Chondrocyte (in vitro differentiated cells): Measurements from ENCODE around the gene LNX1. TPM values are rescaled to one million over a fixed set of nuclear protein-coding genes. Genes with fewer than 3 reads are reported as not detected.

Experiments
- DNase-seq: peaks from one replicate; pipeline ENCODE4 v3.0.0; 2021; ENCODE audit warnings: mixed read lengths, low spot score
- H3K27ac Mint-ChIP-seq: one replicate; pipeline ENCODE4 v1.8.0; 2021; ENCODE audit warnings: mild to moderate bottlenecking, moderate library complexity, mixed read lengths; ENCODE audit not compliant: unreplicated experiment
- H3K27me3 Mint-ChIP-seq: 2 replicates; pipeline ENCODE4 v1.8.0; 2021; ENCODE audit warnings: low read depth, mixed read lengths
- H3K36me3 Mint-ChIP-seq: 2 replicates; pipeline ENCODE4 v1.8.0; 2021; ENCODE audit warnings: low read depth, mixed read lengths
- H3K4me1 Mint-ChIP-seq: 2 replicates; pipeline ENCODE4 v1.8.0; 2021; ENCODE audit warnings: low read depth, mild to moderate bottlenecking, mixed read lengths
- H3K4me3 Mint-ChIP-seq: one replicate; pipeline ENCODE4 v1.8.0; 2021; ENCODE audit warnings: mild to moderate bottlenecking, moderate library complexity, mixed read lengths; ENCODE audit not compliant: unreplicated experiment
- H3K9me3 Mint-ChIP-seq: 2 replicates; pipeline ENCODE4 v1.8.0; 2021; ENCODE audit warnings: low read depth, mixed read lengths
- total RNA-seq: library from RNA; stranded (reverse); gene quantifications from 3 replicates; pipeline ENCODE4 v1.2.1, GENCODE V29; 2021
- TF ChIP-seq, protein P1 (sequence below): fragments of 200-600 bp; sonication (generic); IDR thresholded peaks from 2 replicates; pipeline ENCODE4 v1.5.0; 2021; ENCODE audit warnings: antibody characterized with exemption, mild to moderate bottlenecking, moderate library complexity

LNX1 gene
- total RNA-seq, 1 donor from 2014 or later: 1.8 TPM

DNA sequence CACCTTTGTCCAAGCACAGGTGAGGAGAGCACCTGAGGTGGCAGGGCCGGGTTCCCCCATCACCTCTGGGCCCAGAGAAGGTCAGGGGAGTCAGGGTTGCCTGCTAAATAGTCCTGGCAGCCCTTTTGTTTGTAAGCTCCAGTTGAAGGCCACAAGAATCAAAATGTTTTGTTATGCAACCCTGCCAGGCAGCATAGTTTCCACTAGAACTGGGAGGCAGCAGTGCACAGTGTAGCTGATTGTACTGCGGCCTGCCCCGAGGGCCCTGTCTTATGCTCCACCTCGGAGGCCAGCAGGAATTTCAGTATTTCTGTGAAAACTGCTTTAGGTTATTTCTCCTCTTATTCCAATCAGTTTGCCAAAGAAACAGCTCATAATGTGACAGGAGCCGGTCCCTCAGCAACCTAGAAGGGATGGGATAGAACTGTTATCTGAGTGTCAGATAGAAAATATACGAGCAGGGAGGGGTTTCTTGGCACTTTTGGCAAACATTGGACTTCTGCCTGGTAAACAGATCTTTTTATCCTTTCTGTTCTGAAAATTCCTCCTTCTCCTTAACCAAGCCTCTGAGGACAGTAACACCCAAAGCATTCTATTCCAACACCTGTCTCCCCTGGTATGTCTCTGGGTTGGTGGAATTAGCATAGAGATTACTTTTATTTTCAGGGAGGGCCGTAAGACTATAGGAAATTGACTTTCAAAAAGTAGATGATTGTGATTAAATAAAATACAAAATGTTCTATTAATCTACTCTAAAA is 93.6 kb downstream of the LNX1 start:
- H3K36me3 Mint-ChIP-seq: peaks cover 2% of the 10 kb centered on the region
- H3K27me3 Mint-ChIP-seq: no peaks in the 10 kb centered on the region
- H3K4me1 Mint-ChIP-seq: peaks cover 34% of the 10 kb centered on the region
- no peaks in the 10 kb centered on the region for H3K9me3 Mint-ChIP-seq
- peak overlapping the region; percentile 42 for H3K27ac Mint-ChIP-seq
- TF ChIP-seq, protein P1, sequence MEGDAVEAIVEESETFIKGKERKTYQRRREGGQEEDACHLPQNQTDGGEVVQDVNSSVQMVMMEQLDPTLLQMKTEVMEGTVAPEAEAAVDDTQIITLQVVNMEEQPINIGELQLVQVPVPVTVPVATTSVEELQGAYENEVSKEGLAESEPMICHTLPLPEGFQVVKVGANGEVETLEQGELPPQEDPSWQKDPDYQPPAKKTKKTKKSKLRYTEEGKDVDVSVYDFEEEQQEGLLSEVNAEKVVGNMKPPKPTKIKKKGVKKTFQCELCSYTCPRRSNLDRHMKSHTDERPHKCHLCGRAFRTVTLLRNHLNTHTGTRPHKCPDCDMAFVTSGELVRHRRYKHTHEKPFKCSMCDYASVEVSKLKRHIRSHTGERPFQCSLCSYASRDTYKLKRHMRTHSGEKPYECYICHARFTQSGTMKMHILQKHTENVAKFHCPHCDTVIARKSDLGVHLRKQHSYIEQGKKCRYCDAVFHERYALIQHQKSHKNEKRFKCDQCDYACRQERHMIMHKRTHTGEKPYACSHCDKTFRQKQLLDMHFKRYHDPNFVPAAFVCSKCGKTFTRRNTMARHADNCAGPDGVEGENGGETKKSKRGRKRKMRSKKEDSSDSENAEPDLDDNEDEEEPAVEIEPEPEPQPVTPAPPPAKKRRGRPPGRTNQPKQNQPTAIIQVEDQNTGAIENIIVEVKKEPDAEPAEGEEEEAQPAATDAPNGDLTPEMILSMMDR: peak; percentile 46
- H3K4me3 Mint-ChIP-seq: no peak overlapping the region
- DNase-seq: no peak

DNA sequence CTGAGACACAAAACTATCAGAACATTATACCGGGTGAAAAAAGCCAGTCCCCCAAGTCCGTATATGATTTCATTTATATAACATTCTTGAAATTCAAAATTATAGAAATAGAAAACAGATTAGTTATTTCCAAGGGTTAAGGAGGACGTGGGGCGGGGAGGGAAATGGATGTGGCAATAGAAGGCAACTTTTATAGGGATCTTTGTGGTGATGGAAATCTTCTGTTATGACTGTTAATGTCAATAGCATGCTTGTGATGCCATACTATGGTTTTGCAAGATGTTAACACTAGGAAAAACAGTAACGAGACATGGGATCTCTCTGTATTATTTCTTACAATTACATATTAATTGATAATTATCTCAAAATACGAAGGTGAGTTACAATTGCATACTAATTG is 96.4 kb downstream of the LNX1 start:
- no peak overlapping the region for H3K27ac Mint-ChIP-seq

GRCh38 chr4:53490965-53491622 is 100.2 kb downstream of the LNX1 start:
- Mint-ChIP-seq H3K9me3 (no peaks in the 10 kb centered on the region), H3K4me3 (no peak overlapping the region), H3K27ac (peak overlapping the region; percentile 64), H3K36me3 (peaks cover 2% of the 10 kb centered on the region), H3K4me1 (peaks cover 11% of the 10 kb centered on the region), H3K27me3 (no peaks in the 10 kb centered on the region)
- no peak for DNase-seq
- TF ChIP-seq, protein P1: peak; percentile 86

More for the DNA sequence above, 96.4 kb downstream of the LNX1 start:
- no peak for DNase-seq
- no peak overlapping the region for H3K4me3 Mint-ChIP-seq
- TF ChIP-seq, protein P1: no peak
- H3K36me3 Mint-ChIP-seq: peaks cover 2% of the 10 kb centered on the region
- peaks cover 41% of the 10 kb centered on the region for H3K4me1 Mint-ChIP-seq
- no peaks in the 10 kb centered on the region for H3K9me3 Mint-ChIP-seq
- H3K27me3 Mint-ChIP-seq: no peaks in the 10 kb centered on the region

DNA sequence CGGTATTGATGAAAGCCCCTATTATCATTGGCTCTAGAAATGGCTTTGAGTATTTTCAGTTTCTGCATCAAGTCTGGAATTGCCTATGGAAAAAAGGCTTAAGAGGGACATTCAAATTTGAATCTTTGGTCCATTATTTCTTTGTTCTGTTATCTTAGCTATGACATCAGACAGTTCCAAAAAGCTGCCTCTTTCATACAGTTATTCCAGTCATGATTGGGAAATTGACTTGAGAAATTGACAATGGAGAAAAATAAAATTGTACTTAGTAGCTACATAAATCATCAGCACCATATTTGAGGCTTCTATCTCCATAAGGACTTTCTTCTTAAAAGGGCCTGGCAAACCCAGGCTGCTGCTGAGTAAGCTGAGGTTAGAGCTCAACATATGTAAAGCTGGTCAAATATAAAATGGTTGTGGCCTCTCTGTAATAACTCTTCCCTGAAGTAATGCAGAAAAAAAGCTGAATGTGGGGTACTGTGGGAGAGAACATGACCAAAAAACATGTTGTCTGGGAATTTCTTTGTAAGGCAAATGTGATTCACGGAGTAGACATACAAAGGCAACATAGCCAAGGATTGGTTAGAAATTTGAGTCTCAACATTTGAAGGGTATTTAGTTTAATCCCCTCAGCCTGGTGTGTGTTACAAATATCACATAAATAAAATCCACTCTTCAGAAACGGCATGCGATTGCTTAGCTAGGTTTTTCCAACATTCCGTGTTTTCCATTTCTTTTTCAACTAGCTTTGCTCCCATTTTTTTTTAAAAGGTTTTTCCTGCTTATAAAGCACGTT is 100.9 kb downstream of the LNX1 start:
- H3K9me3 Mint-ChIP-seq: no peaks in the 10 kb centered on the region
- H3K36me3 Mint-ChIP-seq: no peaks in the 10 kb centered on the region
- no peak for DNase-seq
- TF ChIP-seq, protein P1: no peak
- H3K27me3 Mint-ChIP-seq: no peaks in the 10 kb centered on the region
- peak overlapping the region; percentile 64 for H3K27ac Mint-ChIP-seq
- no peak overlapping the region for H3K4me3 Mint-ChIP-seq
- peaks cover 11% of the 10 kb centered on the region for H3K4me1 Mint-ChIP-seq

DNA sequence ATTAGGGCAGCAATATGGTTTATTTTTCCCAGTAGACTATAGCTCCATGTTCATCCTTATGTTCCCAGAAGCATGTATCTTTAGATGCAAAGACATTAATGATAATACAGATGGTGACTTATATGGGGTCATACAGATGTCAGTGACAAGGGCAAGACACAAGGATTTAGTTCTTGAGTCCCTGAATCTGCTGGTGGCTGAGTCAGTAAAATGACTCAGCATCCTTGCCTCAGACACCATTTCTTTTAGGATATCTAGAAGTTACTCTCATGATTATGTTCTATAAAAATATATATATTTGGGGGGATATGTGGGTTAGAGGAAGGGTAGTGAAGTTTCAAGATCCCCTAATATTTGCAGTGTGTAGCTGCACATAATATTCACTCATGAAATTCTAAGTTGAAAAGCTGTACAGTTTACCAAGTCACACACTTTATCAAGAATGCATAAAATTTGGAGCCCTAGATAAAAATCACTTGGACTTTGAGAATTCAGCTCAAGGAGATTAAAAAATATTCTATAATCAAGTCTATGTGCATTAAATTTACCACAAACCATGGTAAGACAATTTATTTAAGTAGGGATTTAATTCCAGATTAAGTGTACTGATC is 101.9 kb downstream of the LNX1 start:
- H3K27me3 Mint-ChIP-seq: no peaks in the 10 kb centered on the region
- H3K4me1 Mint-ChIP-seq: peaks cover 11% of the 10 kb centered on the region
- no peaks in the 10 kb centered on the region for H3K9me3 Mint-ChIP-seq
- H3K27ac Mint-ChIP-seq: no peak overlapping the region
- H3K36me3 Mint-ChIP-seq: peaks cover 3% of the 10 kb centered on the region
- TF ChIP-seq, protein P1: no peak
- no peak overlapping the region for H3K4me3 Mint-ChIP-seq
- no peak for DNase-seq
